GM10248 (cell line): ENCODE data around the gene RNH1.

ENCODE experiments used
- CTCF ChIA-PET: fragments of 300-600 bp; sonication (Branson Sonifier 250); formaldehyde crosslinking; extraction: SDS; loops from one replicate; lab custom pipeline; 2021; ENCODE audit warnings: antibody characterized with exemption; lab: Yijun Ruan, JAX
- POLR2A ChIA-PET: fragments of 350-650 bp; sonication (Branson Sonifier 250); formaldehyde crosslinking; extraction: SDS; loops from one replicate; lab custom pipeline; 2020; ENCODE audit warnings: antibody characterized with exemption; lab: Yijun Ruan, JAX
- DNase-seq: peaks from one replicate; pipeline ENCODE4 v3.0.0; 2012; ENCODE audit errors: extremely low spot score
- CTCF ChIP-seq: IDR thresholded peaks from 2 replicates; pipeline ENCODE4 v1.5.1; 2012; ENCODE audit warnings: mild to moderate bottlenecking, low read depth; ENCODE audit errors: extremely low read depth, missing control alignments, control extremely low read depth

RNH1 gene

DNA sequence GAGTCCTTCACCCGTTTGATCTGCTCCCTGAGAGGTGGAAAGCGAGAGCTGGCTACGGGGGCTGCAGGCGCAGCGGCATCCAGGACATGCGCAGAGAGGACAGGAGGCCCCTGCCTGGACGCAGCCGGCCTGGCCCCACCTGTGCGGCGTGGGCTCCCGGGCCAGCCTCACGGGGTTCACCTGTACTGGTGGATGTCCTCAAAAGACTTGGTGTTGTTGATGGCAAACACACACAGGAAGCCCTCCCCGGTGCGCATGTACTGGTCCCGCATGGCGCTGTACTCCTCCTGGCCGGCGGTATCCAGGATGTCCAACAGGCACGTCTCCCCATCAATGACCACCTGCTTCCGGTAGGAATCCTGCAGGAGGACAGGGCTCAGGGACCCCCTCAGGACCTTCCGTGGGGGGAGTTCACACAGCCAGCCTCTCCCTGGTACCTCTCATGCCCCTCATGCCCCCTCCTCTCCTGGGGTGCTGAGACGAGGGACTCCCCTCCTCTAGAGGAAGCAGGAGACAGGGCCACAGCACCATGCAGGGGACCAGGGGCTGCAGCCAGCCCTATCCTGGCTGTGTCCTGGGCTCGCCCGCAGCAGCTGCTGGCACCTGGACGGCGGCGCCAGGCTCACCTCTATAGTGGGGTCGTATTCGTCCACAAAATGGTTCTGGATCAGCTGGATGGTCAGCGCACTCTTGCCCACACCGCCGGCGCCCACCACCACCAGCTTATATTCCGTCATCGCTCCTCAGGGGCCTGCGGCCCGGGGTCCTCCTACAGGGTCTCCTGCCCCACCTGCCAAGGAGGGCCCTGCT lies 26.7 kb upstream of the RNH1 start:
- ChIA-PET CTCF (interaction anchor here (2.6 to 6.8 kb wide), 2 partner anchors 15 to 188 kb away, joined by 7 to 77 read pairs; no protein-coding TSS in a partner anchor), POLR2A (no interaction called here)
- DNase-seq, result no peak
- no peak for TF ChIP-seq CTCF

- ChIA-PET CTCF (interaction anchor here (2.6 to 6.8 kb wide), 2 partner anchors 14 to 189 kb away, joined by 7 to 77 read pairs; no protein-coding TSS in a partner anchor), POLR2A (no interaction called here)
- no peak for TF ChIP-seq CTCF
- no peak for DNase-seq
These were observed 26.0 kb upstream of the RNH1 start for GRCh38 chr11:532986-533585.

DNA sequence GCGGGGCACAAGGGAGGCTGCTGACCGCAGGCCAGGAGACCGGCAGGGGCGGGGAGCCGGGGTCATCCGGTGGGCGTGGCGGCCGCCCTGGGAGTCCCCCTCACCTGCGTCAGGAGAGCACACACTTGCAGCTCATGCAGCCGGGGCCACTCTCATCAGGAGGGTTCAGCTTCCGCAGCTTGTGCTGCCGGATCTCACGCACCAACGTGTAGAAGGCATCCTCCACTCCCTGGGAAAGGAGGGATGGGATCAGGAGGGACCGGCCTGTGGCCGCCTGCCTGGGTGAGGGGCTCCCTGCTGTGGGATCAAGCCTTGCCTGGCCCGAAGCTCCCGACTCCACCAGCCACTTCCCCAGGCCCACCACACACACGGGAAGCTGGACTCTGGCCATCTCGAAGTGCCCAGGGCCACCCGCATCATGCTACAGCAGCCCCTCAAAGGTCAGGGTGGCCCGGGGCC lies 25.5 kb upstream of the RNH1 start:
- CTCF ChIA-PET, result interaction anchor here (2.6 to 6.8 kb wide), 2 partner anchors 14 to 189 kb away, joined by 7 to 77 read pairs; no protein-coding TSS in a partner anchor
- TF ChIP-seq CTCF, result no peak
- POLR2A ChIA-PET, result no interaction called here
- DNase-seq, result no peak

- ChIA-PET POLR2A (interaction anchor here (0.6 kb wide), 1 partner anchor 59 kb away, joined by 3 read pairs; no protein-coding TSS in a partner anchor), CTCF (interaction anchor here (2.6 to 6.8 kb wide), 2 partner anchors 13 to 190 kb away, joined by 7 to 77 read pairs; no protein-coding TSS in a partner anchor)
- no peak for DNase-seq
- TF ChIP-seq CTCF, result no peak
These were observed 25.0 kb upstream of the RNH1 start for GRCh38 chr11:531919-532526.

DNA sequence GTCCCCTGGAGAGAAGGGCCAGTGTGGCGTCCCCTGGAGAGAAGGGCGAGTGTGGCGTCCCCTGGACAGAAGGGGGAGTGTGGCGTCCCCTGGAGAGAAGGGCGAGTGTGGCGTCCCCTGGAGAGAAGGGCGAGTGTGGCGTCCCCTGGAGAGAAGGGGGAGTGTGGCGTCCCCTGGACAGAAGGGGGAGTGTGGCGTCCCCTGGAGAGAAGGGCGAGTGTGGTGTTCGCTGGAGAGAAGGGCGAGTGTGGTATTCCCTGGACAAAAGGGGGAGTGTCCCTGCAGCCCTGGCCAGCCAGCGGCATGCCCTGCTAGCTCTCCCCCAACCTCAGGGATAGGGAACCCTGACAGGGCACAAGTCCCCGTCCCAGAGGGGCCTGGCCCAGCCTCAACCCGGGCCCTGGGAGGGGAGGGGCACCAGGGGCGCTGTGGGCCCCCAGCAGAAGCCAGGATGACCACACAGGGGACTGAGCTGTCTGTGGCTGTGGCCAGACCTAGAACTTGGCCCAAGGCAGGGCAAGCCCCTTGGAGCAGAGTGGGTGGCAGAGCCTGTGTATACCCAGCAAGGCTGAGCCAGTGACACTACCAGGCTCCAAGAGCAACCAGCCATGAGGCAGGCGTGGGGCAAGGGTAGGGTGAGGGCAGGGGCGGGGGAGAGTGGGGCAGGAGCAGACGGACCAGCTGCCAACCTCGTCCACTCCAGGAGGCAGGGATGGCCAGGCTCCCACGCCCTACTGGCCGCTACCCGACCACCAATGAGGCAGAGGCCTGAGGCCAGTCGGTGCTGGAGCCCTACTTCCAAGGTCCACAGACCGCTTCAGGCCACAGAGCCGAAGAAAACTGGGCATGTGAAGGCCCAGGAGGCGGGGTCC lies 24.2 kb upstream of the RNH1 start:
- TF ChIP-seq CTCF, result no peak
- CTCF ChIA-PET, result interaction anchor here (6.8 kb wide), 1 partner anchor 12 kb away, joined by 77 read pairs; no protein-coding TSS in a partner anchor
- no peak for DNase-seq
- POLR2A ChIA-PET, result interaction anchor here (0.6 kb wide), 1 partner anchor 60 kb away, joined by 3 read pairs; no protein-coding TSS in a partner anchor
